Vagina (tissue), 2 donors: ENCODE measurements around the gene TMEM61.

Experiments
- CTCF ChIP-seq, 3 experiments: fragments of 450-650 bp in 2 of 3; fragments of 200-600 bp in 1 of 3; sonication (generic) in 1 of 3; IDR thresholded peaks; one replicate each; pipeline ENCODE4 v1.5.1; 2017 to 2019; ENCODE audit warnings: antibody characterized with exemption in 3 of 3, mild to moderate bottlenecking in 2 of 3, moderate library complexity in 2 of 3
- POLR2AphosphoS5 ChIP-seq, 2 donors: sonication (generic); formaldehyde crosslinking; IDR thresholded peaks; one replicate each; pipeline ENCODE4 v1.9.0; 2017; ENCODE audit warnings: antibody characterized with exemption in 2 of 2, mild to moderate bottlenecking in 2 of 2, low read depth in 1 of 2; ENCODE audit not compliant: insufficient read depth in 1 of 2

DNA sequence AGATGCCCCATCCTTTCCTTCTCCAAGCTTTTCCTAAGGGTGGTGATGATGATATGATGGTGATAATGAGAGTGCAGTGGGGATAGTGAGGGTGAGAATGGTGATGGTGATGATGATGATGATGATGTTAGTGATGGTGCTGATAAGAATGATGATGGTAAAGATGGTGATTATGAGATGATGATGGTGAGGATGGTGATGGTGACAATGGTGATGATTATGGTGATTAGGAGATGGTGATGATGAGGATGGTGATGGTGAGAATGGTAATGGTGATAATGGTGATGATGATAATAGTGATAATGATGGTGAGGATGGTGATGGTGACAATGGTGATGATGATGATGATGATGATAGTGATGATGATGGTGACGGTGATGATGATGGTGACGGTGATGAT is 22.3 kb downstream of the TMEM61 start:
- TF ChIP-seq CTCF (IDR thresholded peaks at IDR 0.05) (no peak), POLR2AphosphoS5 (IDR thresholded peaks at IDR 0.05; ENCODE audit: insufficient read depth in 1 of 2, low read depth in 1 of 2) (no peak)
